GM06990 (cell line): Measurements from ENCODE around the gene CFAP99.

Experiments
- DNase-seq: peaks from one replicate; pipeline ENCODE4 v3.0.0-alpha.2; 2011; ENCODE audit not compliant: insufficient read length; ENCODE audit errors: extremely low read depth
- H3K27me3 ChIP-seq: replicated peaks from 2 replicates; pipeline ENCODE4 v1.6.0; 2011; ENCODE audit warnings: low read length; ENCODE audit not compliant: control insufficient read depth, insufficient read depth
- H3K36me3 ChIP-seq: 2 replicates; pipeline ENCODE4 v1.5.1; 2011; ENCODE audit warnings: low read length; ENCODE audit not compliant: control insufficient read depth, insufficient read depth
- H3K4me3 ChIP-seq: replicated peaks from 2 replicates; pipeline ENCODE4 v1.5.1; 2011; ENCODE audit warnings: low read depth, mild to moderate bottlenecking, control low read depth, low read length
- CTCF ChIP-seq: IDR thresholded peaks from 2 replicates; pipeline ENCODE4 v1.5.1; 2011; ENCODE audit warnings: low read length, control low read depth, mild to moderate bottlenecking, inconsistent platforms; ENCODE audit not compliant: insufficient read depth, poor library complexity, severe bottlenecking

The CFAP99 gene

GRCh38 chr4:2484993-2485392, 66.2 kb downstream of the CFAP99 start:
- no peak overlapping the region for H3K4me3 ChIP-seq
- peaks cover 4% of the 10 kb centered on the region for H3K36me3 ChIP-seq
- no peak for TF ChIP-seq CTCF
- no peaks in the 10 kb centered on the region for H3K27me3 ChIP-seq
- DNase-seq: peak; percentile 75

GRCh38 chr4:2485956-2486355, 67.2 kb downstream of the CFAP99 start:
- Histone ChIP-seq H3K36me3 (peaks cover 9% of the 10 kb centered on the region), H3K4me3 (no peak overlapping the region), H3K27me3 (no peaks in the 10 kb centered on the region)
- no peak for TF ChIP-seq CTCF
- DNase-seq: no peak

- Histone ChIP-seq H3K4me3 (no peak overlapping the region), H3K36me3 (peaks cover 10% of the 10 kb centered on the region), H3K27me3 (no peaks in the 10 kb centered on the region)
- DNase-seq: no peak
- no peak for TF ChIP-seq CTCF
Observed at GRCh38 chr4:2486981-2487380, 68.2 kb downstream of the CFAP99 start.

GRCh38 chr4:2487632-2488031, 68.9 kb downstream of the CFAP99 start:
- TF ChIP-seq CTCF: no peak
- Histone ChIP-seq H3K36me3 (peaks cover 16% of the 10 kb centered on the region), H3K27me3 (no peaks in the 10 kb centered on the region), H3K4me3 (no peak overlapping the region)
- DNase-seq: no peak

- TF ChIP-seq CTCF: no peak
- H3K36me3 ChIP-seq: peaks cover 20% of the 10 kb centered on the region
Observed at GRCh38 chr4:2489081-2489805, 70.5 kb downstream of the CFAP99 start.

More at GRCh38 chr4:2489081-2489805, 70.5 kb downstream of the CFAP99 start:
- Histone ChIP-seq H3K27me3 (no peaks in the 10 kb centered on the region), H3K4me3 (no peak overlapping the region)
- DNase-seq: no peak
